GM12872 (cell line): ENCODE results near the gene CDR2L.

Source experiments
- CTCF ChIP-seq: IDR thresholded peaks from 3 replicates; pipeline ENCODE4 v1.5.1; 2011; ENCODE audit warnings: low read depth, mild to moderate bottlenecking, low read length, moderate library complexity; ENCODE audit not compliant: insufficient read depth

CDR2L gene

GRCh38 chr17:75024686-75025397, 37.4 kb downstream of the CDR2L start:
- no peak for TF ChIP-seq CTCF

GRCh38 chr17:75030161-75030560, 42.7 kb downstream of the CDR2L start:
- TF ChIP-seq CTCF = no peak

GRCh38 chr17:75031972-75032719, 44.7 kb downstream of the CDR2L start:
- TF ChIP-seq CTCF = no peak

GRCh38 chr17:75032720-75033280, 45.4 kb downstream of the CDR2L start:
- no peak for TF ChIP-seq CTCF

GRCh38 chr17:75033346-75034235, 46.2 kb downstream of the CDR2L start:
- no peak for TF ChIP-seq CTCF

GRCh38 chr17:75034236-75034908, 46.9 kb downstream of the CDR2L start:
- 0 out of 3 replicates have a peak, but pooled peaks have one; percentile 23 for TF ChIP-seq CTCF
